SK-N-SH treated with all-trans-retinoic acid at 6 μM for 48 hours (cell line): Measurements from ENCODE around the gene RRAGB.

Experiments used
- ATAC-seq: fragments of 200-7000 bp; cut with Tn5 transposase; 3 replicates; pipeline ENCODE4 v1.9.1; 2020; ENCODE audit warnings: mild to moderate bottlenecking, moderate library complexity
- ARNTL ChIP-seq: fragments of 450-650 bp; formaldehyde crosslinking; IDR thresholded peaks from 2 replicates; pipeline ENCODE4 v1.5.0; 2020; ENCODE audit warnings: low read depth, mild to moderate bottlenecking, moderate library complexity, borderline replicate concordance
- BACH2 ChIP-seq: fragments of 250-450 bp; sonication (Bioruptor Pico); IDR thresholded peaks from 2 replicates; pipeline ENCODE4 v1.9.0; 2021; ENCODE audit warnings: mild to moderate bottlenecking, borderline replicate concordance
- CREB5 ChIP-seq: fragments of 250-450 bp; sonication (Bioruptor Pico); IDR thresholded peaks from 2 replicates; pipeline ENCODE4 v1.5.1; 2020; ENCODE audit warnings: low read depth, mild to moderate bottlenecking, moderate library complexity
- CSRNP3 ChIP-seq: fragments of 250-450 bp; sonication (Bioruptor Pico); IDR thresholded peaks from 2 replicates; pipeline ENCODE4 v1.5.1; 2021; ENCODE audit warnings: mild to moderate bottlenecking, moderate library complexity
- ESRRG ChIP-seq: fragments of 250-450 bp; sonication (Bioruptor Pico); IDR thresholded peaks from 2 replicates; pipeline ENCODE4 v1.6.1; 2021; ENCODE audit warnings: mild to moderate bottlenecking
- ISL1 ChIP-seq: fragments of 250-450 bp; sonication (Bioruptor Pico); IDR thresholded peaks from 2 replicates; pipeline ENCODE4 v2.1.2; 2022; ENCODE audit warnings: mild to moderate bottlenecking, moderate library complexity
- OSR1 ChIP-seq: fragments of 250-450 bp; sonication (Bioruptor Pico); IDR thresholded peaks from 2 replicates; pipeline ENCODE4 v1.8.0; 2022; ENCODE audit warnings: moderate library complexity, mild to moderate bottlenecking, inconsistent platforms
- PATZ1 ChIP-seq: fragments of 250-450 bp; sonication (Bioruptor Pico); IDR thresholded peaks from 2 replicates; pipeline ENCODE4 v1.8.0; 2020; ENCODE audit warnings: mild to moderate bottlenecking, moderate library complexity, borderline replicate concordance
- PPARA ChIP-seq: fragments of 250-450 bp; sonication (Bioruptor Pico); IDR thresholded peaks from 2 replicates; pipeline ENCODE4 v1.5.0; 2020; ENCODE audit warnings: mild to moderate bottlenecking, borderline replicate concordance
- RARB ChIP-seq: fragments of 250-450 bp; sonication (Bioruptor Pico); IDR thresholded peaks from 2 replicates; pipeline ENCODE4 v1.8.0; 2021; ENCODE audit warnings: mild to moderate bottlenecking, moderate library complexity
- TSHZ2 ChIP-seq: fragments of 250-450 bp; sonication (Bioruptor Pico); IDR thresholded peaks from 2 replicates; pipeline ENCODE4 v1.5.0; 2020; ENCODE audit warnings: mild to moderate bottlenecking, moderate library complexity
- ZFP3 ChIP-seq: fragments of 250-450 bp; sonication (Bioruptor Pico); IDR thresholded peaks from 2 replicates; pipeline ENCODE4 v1.5.0; 2020; ENCODE audit warnings: mild to moderate bottlenecking, moderate library complexity
- ZNF70 ChIP-seq: fragments of 450-650 bp; formaldehyde crosslinking; IDR thresholded peaks from 2 replicates; pipeline ENCODE4 v1.5.0; 2020; ENCODE audit warnings: mild to moderate bottlenecking, moderate library complexity
- ZNF8 ChIP-seq: fragments of 450-650 bp; formaldehyde crosslinking; IDR thresholded peaks from 2 replicates; pipeline ENCODE4 v1.5.0; 2020; ENCODE audit warnings: mild to moderate bottlenecking, moderate library complexity

RRAGB gene

GRCh38 chrX:55750256-55750655 is 32.7 kb downstream of the RRAGB start:
- no peak for ATAC-seq
- no peak for TF ChIP-seq BACH2 (CRISPR knock-in tag)
- no peak for TF ChIP-seq ESRRG (CRISPR knock-in tag)
- TF ChIP-seq ISL1, result no peak
- no peak for TF ChIP-seq CSRNP3 (CRISPR knock-in tag)

- no peak for TF ChIP-seq ARNTL
- TF ChIP-seq PATZ1 (CRISPR knock-in tag), result no peak
- TF ChIP-seq OSR1, result no peak
- no peak for TF ChIP-seq ZNF70
- no peak for TF ChIP-seq ZFP3 (CRISPR knock-in tag)
- TF ChIP-seq ESRRG (CRISPR knock-in tag), result no peak
- TF ChIP-seq TSHZ2 (CRISPR knock-in tag), result no peak
- TF ChIP-seq PPARA (CRISPR knock-in tag), result no peak
- TF ChIP-seq ZNF8, result no peak
- ATAC-seq, result no peak
These were observed 37.3 kb downstream of the RRAGB start for GRCh38 chrX:55754861-55755294.

GRCh38 chrX:55758033-55758432 is 40.5 kb downstream of the RRAGB start:
- TF ChIP-seq ZNF8 (no peak), PPARA (CRISPR knock-in tag) (no peak), ARNTL (no peak), CREB5 (CRISPR knock-in tag) (no peak), ESRRG (CRISPR knock-in tag) (no peak), ZNF70 (no peak)
- no peak for ATAC-seq

GRCh38 chrX:55759478-55759877 is 41.9 kb downstream of the RRAGB start:
- no peak for TF ChIP-seq PPARA (CRISPR knock-in tag)
- TF ChIP-seq ARNTL, result no peak
- TF ChIP-seq CSRNP3 (CRISPR knock-in tag), result no peak
- no peak for TF ChIP-seq TSHZ2 (CRISPR knock-in tag)
- TF ChIP-seq RARB, result no peak
- ATAC-seq, result no peak
